GM23338 (cell line): ENCODE data around the gene EMID1. TPM values are rescaled to one million over a fixed set of nuclear protein-coding genes. Genes with fewer than 3 reads are reported as not detected.

Experiments
- ATAC-seq: fragments of 200-7000 bp; cut with Tn5 transposase; 3 replicates; pipeline ENCODE4 v1.9.1; 2020
- DNase-seq: peaks from one replicate; pipeline ENCODE4 v3.0.0-alpha.2; 2015; ENCODE audit warnings: low spot score
- H2AFZ ChIP-seq: fragments of 200-600 bp; sonication (generic); 2 replicates; pipeline ENCODE4 v1.8.0; 2016; ENCODE audit warnings: antibody characterized with exemption, mild to moderate bottlenecking, moderate library complexity
- H3F3A ChIP-seq: fragments of 200-600 bp; sonication (generic); replicated peaks from 2 replicates; pipeline ENCODE4 v1.8.0; 2017; ENCODE audit warnings: antibody characterized with exemption, mixed run types, low read depth
- H3K27ac ChIP-seq: fragments of 200-600 bp; sonication (generic); 2 replicates; pipeline ENCODE4 v1.6.1; 2016; ENCODE audit warnings: low read depth
- H3K27me3 ChIP-seq: fragments of 200-600 bp; sonication (generic); 2 replicates; pipeline ENCODE4 v1.8.0; 2016; ENCODE audit warnings: mild to moderate bottlenecking, mixed run types, moderate library complexity; ENCODE audit not compliant: insufficient read depth
- H3K36me3 ChIP-seq: fragments of 200-600 bp; sonication (generic); 2 replicates; pipeline ENCODE4 v1.8.0; 2016; ENCODE audit warnings: mild to moderate bottlenecking; ENCODE audit not compliant: insufficient read depth
- H3K4me1 ChIP-seq: fragments of 200-600 bp; sonication (generic); 2 replicates; pipeline ENCODE4 v1.8.0; 2016; ENCODE audit warnings: mild to moderate bottlenecking, moderate library complexity; ENCODE audit not compliant: insufficient read depth
- H3K4me2 ChIP-seq: fragments of 200-600 bp; sonication (generic); 2 replicates; pipeline ENCODE4 v1.7.1; 2017; ENCODE audit warnings: mixed run types
- H3K4me3 ChIP-seq: fragments of 200-600 bp; sonication (generic); 2 replicates; pipeline ENCODE4 v1.6.1; 2016; ENCODE audit warnings: mixed run types
- H3K79me2 ChIP-seq: fragments of 200-600 bp; sonication (generic); replicated peaks from 2 replicates; pipeline ENCODE4 v1.8.0; 2017; ENCODE audit warnings: mild to moderate bottlenecking; ENCODE audit not compliant: insufficient read depth
- H3K9me2 ChIP-seq: fragments of 200-600 bp; sonication (generic); 2 replicates; pipeline ENCODE4 v1.8.0; 2017; ENCODE audit not compliant: insufficient read depth
- H4K20me1 ChIP-seq: fragments of 200-600 bp; sonication (generic); replicated peaks from 2 replicates; pipeline ENCODE4 v1.8.0; 2017; ENCODE audit warnings: mild to moderate bottlenecking; ENCODE audit not compliant: insufficient read depth
- H3K27ac Mint-ChIP-seq: 2 replicates; pipeline ENCODE4 v1.8.0; 2020; ENCODE audit warnings: inconsistent platforms, mild to moderate bottlenecking, moderate library complexity, mixed read lengths
- H3K27me3 Mint-ChIP-seq: 3 replicates; pipeline ENCODE4 v1.8.0; 2022; ENCODE audit warnings: low read depth, mild to moderate bottlenecking, moderate library complexity, mixed read lengths, inconsistent platforms; ENCODE audit not compliant: insufficient read depth, poor library complexity
- H3K36me3 Mint-ChIP-seq: 3 replicates; pipeline ENCODE4 v1.8.0; 2021; ENCODE audit warnings: low read depth, mild to moderate bottlenecking, inconsistent platforms, moderate library complexity, mixed read lengths
- H3K4me1 Mint-ChIP-seq: 3 replicates; pipeline ENCODE4 v1.8.0; 2020; ENCODE audit warnings: mild to moderate bottlenecking, inconsistent platforms, mixed read lengths
- H3K4me3 Mint-ChIP-seq: 3 replicates; pipeline ENCODE4 v1.8.0; 2021; ENCODE audit warnings: moderate library complexity, mild to moderate bottlenecking, inconsistent platforms, mixed read lengths
- H3K9me3 Mint-ChIP-seq: 3 replicates; pipeline ENCODE4 v1.8.0; 2020; ENCODE audit warnings: moderate library complexity, mild to moderate bottlenecking, inconsistent platforms, mixed read lengths
- CREB1 ChIP-seq: fragments of 250-450 bp; sonication (Bioruptor Pico); IDR thresholded peaks from 2 replicates; pipeline ENCODE4 v1.5.0; 2020; ENCODE audit warnings: low read depth, mild to moderate bottlenecking, moderate library complexity
- EZH2 ChIP-seq: fragments of 200-600 bp; sonication (generic); IDR thresholded peaks from one replicate; pipeline ENCODE4 v1.8.0; 2017; ENCODE audit warnings: antibody characterized with exemption, mild to moderate bottlenecking, low read depth; ENCODE audit not compliant: unreplicated experiment
- JUNB ChIP-seq: IDR thresholded peaks from one replicate; pipeline ENCODE4 v1.6.1; 2016; ENCODE audit warnings: antibody characterized with exemption; ENCODE audit not compliant: unreplicated experiment
- NANOG ChIP-seq: IDR thresholded peaks from 2 replicates; pipeline ENCODE4 v1.6.1; 2016; ENCODE audit warnings: antibody characterized with exemption, borderline replicate concordance
- POLR2AphosphoS5 ChIP-seq: IDR thresholded peaks from 2 replicates; pipeline ENCODE4 v1.6.1; 2016; ENCODE audit warnings: antibody characterized with exemption, low read depth
- polyA plus RNA-seq: library from polyadenylated mRNA; unstranded; fragments of >200 nt; fragmentation: Nextera tagmentation; extraction: Ambion mirVana; gene quantifications from 2 replicates; pipeline ENCODE4 v1.2.1, GENCODE V29; 2016
- total RNA-seq: library from RNA; depleted of rRNA; stranded (reverse); fragments of >200 nt; shearing (Covaris generic); gene quantifications from 2 replicates; pipeline ENCODE4 v1.2.3, GENCODE V29; 2014
- TF ChIP-seq, protein P1 (sequence below): fragments of 250-450 bp; sonication (Bioruptor Pico); IDR thresholded peaks from 2 replicates; pipeline ENCODE4 v1.5.0; 2020; ENCODE audit warnings: mild to moderate bottlenecking, moderate library complexity

The EMID1 gene
- total and polyA plus RNA-seq, 2 experiments from 2014 or later: 3.0 to 13.4 TPM

DNA sequence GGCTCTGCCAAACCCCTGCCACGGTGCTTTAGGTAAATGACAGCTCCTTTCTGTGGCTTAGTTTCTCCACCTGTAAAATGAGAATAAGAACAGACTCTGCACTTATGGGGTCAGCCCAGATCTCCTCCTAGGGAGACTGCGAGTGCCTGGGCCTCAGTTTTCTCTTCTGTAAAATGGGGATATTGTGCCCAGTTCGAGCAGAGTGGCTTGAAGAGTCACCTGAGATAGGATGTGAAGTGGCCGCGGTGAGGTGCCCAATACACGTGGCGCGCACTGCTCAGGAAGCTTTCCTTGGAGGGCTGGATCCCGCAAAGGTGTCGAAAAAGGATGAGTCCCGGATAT is 473 bp upstream of the EMID1 start:
- Histone ChIP-seq H3K4me3 (peak overlapping the region; percentile 64), H3K79me2 (no peaks in the 10 kb centered on the region), H2AFZ (peak overlapping the region; percentile 97), H4K20me1 (no peaks in the 10 kb centered on the region), H3K9me2 (no peaks in the 10 kb centered on the region), H3F3A (0 out of 2 replicates have a peak, but pooled peaks cover 17% of the 10 kb centered on the region), H3K4me2 (peak overlapping the region; percentile 76), H3K36me3 (no peaks in the 10 kb centered on the region), H3K4me1 (peaks cover 14% of the 10 kb centered on the region; the same call in 1 of the 2 replicates), H3K27me3 (peaks cover 7% of the 10 kb centered on the region; the same call in 1 of the 2 replicates), H3K27ac (no peak overlapping the region)
- H3K9me3 Mint-ChIP-seq: no peaks in the 10 kb centered on the region
- ATAC-seq (no peak), DNase-seq (peak; percentile 50)
- H3K27ac Mint-ChIP-seq: no peak overlapping the region
- TF ChIP-seq JUNB (no peak), CREB1 (CRISPR knock-in tag) (no peak), EZH2 (peak; percentile 18)
- no peaks in the 10 kb centered on the region; the same call in 2 of the 3 replicates for H3K36me3 Mint-ChIP-seq
- peaks cover 30% of the 10 kb centered on the region for H3K4me1 Mint-ChIP-seq
- peak overlapping the region; percentile 73 for H3K4me3 Mint-ChIP-seq
- peaks cover 25% of the 10 kb centered on the region for H3K27me3 Mint-ChIP-seq

DNA sequence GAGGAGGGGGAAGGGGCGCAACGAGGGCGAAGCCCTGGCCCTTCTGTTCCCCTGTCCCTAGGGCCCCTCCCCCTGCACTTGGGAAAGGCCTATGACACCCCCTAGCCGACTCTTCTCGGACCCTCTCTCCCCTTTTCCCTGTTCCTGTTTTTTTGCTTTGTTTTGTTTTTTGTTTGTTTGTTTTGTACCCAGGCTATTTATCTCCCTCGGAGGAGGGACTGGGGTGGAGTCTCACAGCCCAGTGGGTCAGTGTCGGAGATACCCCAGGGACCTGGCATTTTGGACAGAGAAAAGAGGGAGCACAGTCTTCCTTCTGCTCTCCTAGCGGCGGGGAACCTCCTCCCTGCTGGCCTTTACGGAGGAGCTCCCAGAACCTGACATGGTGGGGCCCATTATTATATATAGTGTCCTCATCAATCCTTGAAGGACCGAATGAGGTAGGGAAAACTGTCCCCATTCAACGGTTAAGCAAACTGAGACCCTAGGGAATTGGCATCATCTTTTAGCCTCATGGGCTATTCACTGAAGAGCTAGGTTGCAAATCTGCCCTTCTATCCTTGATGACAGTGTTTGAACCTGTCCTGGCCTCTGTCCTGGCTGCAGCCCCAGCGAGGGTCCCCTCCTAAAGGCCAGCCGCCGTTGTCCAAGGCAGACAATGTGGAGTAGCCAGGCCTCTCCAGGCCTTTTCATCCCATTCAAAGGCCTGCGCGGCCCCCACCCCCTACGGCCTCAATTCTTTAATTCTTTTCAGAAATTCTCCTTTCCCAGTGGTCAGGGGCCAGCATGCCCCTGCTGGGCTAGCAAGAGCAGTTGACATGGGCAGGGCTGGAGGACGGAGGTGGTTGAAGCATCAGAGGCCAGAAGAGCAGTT is 911 bp downstream of the EMID1 start:
- peak; percentile 3 for ATAC-seq
- Histone ChIP-seq H3K79me2 (no peaks in the 10 kb centered on the region), H3K27ac (no peak overlapping the region), H3K36me3 (no peaks in the 10 kb centered on the region), H3K4me2 (peak overlapping the region; percentile 77), H3K4me1 (peaks cover 14% of the 10 kb centered on the region; the same call in 1 of the 2 replicates), H4K20me1 (no peaks in the 10 kb centered on the region), H3F3A (0 out of 2 replicates have a peak, but pooled peaks cover 17% of the 10 kb centered on the region), H3K27me3 (peaks cover 7% of the 10 kb centered on the region; the same call in 1 of the 2 replicates), H2AFZ (peak overlapping the region; percentile 91), H3K9me2 (no peaks in the 10 kb centered on the region), H3K4me3 (peak overlapping the region; percentile 78)
- peak overlapping the region; percentile 83 for H3K4me3 Mint-ChIP-seq
- H3K27ac Mint-ChIP-seq: no peak overlapping the region
- H3K9me3 Mint-ChIP-seq: no peaks in the 10 kb centered on the region
- H3K4me1 Mint-ChIP-seq: peaks cover 30% of the 10 kb centered on the region
- H3K36me3 Mint-ChIP-seq: no peaks in the 10 kb centered on the region; the same call in 2 of the 3 replicates
- DNase-seq: no peak
- H3K27me3 Mint-ChIP-seq: peaks cover 31% of the 10 kb centered on the region
- TF ChIP-seq POLR2AphosphoS5 (no peak), NANOG (no peak), JUNB (no peak)
- TF ChIP-seq, protein P1, sequence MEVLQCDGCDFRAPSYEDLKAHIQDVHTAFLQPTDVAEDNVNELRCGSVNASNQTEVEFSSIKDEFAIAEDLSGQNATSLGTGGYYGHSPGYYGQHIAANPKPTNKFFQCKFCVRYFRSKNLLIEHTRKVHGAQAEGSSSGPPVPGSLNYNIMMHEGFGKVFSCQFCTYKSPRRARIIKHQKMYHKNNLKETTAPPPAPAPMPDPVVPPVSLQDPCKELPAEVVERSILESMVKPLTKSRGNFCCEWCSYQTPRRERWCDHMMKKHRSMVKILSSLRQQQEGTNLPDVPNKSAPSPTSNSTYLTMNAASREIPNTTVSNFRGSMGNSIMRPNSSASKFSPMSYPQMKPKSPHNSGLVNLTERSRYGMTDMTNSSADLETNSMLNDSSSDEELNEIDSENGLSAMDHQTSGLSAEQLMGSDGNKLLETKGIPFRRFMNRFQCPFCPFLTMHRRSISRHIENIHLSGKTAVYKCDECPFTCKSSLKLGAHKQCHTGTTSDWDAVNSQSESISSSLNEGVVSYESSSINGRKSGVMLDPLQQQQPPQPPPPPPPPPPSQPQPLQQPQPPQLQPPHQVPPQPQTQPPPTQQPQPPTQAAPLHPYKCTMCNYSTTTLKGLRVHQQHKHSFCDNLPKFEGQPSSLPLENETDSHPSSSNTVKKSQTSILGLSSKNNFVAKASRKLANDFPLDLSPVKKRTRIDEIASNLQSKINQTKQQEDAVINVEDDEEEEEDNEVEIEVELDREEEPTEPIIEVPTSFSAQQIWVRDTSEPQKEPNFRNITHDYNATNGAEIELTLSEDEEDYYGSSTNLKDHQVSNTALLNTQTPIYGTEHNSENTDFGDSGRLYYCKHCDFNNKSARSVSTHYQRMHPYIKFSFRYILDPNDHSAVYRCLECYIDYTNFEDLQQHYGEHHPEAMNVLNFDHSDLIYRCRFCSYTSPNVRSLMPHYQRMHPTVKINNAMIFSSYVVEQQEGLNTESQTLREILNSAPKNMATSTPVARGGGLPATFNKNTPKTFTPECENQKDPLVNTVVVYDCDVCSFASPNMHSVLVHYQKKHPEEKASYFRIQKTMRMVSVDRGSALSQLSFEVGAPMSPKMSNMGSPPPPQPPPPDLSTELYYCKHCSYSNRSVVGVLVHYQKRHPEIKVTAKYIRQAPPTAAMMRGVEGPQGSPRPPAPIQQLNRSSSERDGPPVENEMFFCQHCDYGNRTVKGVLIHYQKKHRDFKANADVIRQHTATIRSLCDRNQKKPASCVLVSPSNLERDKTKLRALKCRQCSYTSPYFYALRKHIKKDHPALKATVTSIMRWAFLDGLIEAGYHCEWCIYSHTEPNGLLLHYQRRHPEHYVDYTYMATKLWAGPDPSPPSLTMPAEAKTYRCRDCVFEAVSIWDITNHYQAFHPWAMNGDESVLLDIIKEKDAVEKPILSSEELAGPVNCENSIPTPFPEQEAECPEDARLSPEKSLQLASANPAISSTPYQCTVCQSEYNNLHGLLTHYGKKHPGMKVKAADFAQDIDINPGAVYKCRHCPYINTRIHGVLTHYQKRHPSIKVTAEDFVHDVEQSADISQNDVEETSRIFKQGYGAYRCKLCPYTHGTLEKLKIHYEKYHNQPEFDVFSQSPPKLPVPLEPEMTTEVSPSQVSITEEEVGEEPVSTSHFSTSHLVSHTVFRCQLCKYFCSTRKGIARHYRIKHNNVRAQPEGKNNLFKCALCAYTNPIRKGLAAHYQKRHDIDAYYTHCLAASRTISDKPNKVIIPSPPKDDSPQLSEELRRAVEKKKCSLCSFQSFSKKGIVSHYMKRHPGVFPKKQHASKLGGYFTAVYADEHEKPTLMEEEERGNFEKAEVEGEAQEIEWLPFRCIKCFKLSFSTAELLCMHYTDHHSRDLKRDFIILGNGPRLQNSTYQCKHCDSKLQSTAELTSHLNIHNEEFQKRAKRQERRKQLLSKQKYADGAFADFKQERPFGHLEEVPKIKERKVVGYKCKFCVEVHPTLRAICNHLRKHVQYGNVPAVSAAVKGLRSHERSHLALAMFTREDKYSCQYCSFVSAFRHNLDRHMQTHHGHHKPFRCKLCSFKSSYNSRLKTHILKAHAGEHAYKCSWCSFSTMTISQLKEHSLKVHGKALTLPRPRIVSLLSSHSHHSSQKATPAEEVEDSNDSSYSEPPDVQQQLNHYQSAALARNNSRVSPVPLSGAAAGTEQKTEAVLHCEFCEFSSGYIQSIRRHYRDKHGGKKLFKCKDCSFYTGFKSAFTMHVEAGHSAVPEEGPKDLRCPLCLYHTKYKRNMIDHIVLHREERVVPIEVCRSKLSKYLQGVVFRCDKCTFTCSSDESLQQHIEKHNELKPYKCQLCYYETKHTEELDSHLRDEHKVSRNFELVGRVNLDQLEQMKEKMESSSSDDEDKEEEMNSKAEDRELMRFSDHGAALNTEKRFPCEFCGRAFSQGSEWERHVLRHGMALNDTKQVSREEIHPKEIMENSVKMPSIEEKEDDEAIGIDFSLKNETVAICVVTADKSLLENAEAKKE (CRISPR knock-in tag): no peak
